ENCODE data around the gene DTX1. TPM values are rescaled to one million over a fixed set of nuclear protein-coding genes. Genes with fewer than 3 reads are reported as not detected.

DTX1 gene
- total RNA-seq, 1 donor from 2014 or later = 4.3 TPM

GRCh38 chr12:113048716-113049127 lies 7.8 kb upstream of the DTX1 start:
- H3K4me3 Mint-ChIP-seq (ENCODE audit: unreplicated experiment) = no peak overlapping the region
- H3K4me1 Mint-ChIP-seq (ENCODE audit: low read depth, unreplicated experiment) = no peaks in the 10 kb centered on the region
- H3K36me3 Mint-ChIP-seq (ENCODE audit: unreplicated experiment) = peaks cover 4% of the 10 kb centered on the region
- H3K27me3 Mint-ChIP-seq (ENCODE audit: unreplicated experiment) = peaks cover 6% of the 10 kb centered on the region
- no peak overlapping the region for H3K27ac Mint-ChIP-seq (ENCODE audit: unreplicated experiment)
- DNase-seq = peak; percentile 59
- peak; percentile 87 for TF ChIP-seq CTCF (IDR thresholded peaks at IDR 0.05; ENCODE audit: partially characterized antibody, unreplicated experiment)
- H3K9me3 Mint-ChIP-seq (ENCODE audit: unreplicated experiment) = no peaks in the 10 kb centered on the region

GRCh38 chr12:113049976-113050742 lies 6.4 kb upstream of the DTX1 start:
- peaks cover 7% of the 10 kb centered on the region for H3K27me3 Mint-ChIP-seq (ENCODE audit: unreplicated experiment)
- H3K4me3 Mint-ChIP-seq (ENCODE audit: unreplicated experiment) = no peak overlapping the region
- no peaks in the 10 kb centered on the region for H3K36me3 Mint-ChIP-seq (ENCODE audit: unreplicated experiment)
- DNase-seq = no peak
- no peaks in the 10 kb centered on the region for H3K9me3 Mint-ChIP-seq (ENCODE audit: unreplicated experiment)
- H3K4me1 Mint-ChIP-seq (ENCODE audit: low read depth, unreplicated experiment) = no peaks in the 10 kb centered on the region
- no peak overlapping the region for H3K27ac Mint-ChIP-seq (ENCODE audit: unreplicated experiment)
- TF ChIP-seq CTCF (IDR thresholded peaks at IDR 0.05; ENCODE audit: partially characterized antibody, unreplicated experiment) = peak; percentile 5

GRCh38 chr12:113050795-113051194 lies 5.7 kb upstream of the DTX1 start:
- H3K27ac Mint-ChIP-seq (ENCODE audit: unreplicated experiment) = no peak overlapping the region
- no peak for DNase-seq
- H3K9me3 Mint-ChIP-seq (ENCODE audit: unreplicated experiment) = no peaks in the 10 kb centered on the region
- no peak overlapping the region for H3K4me3 Mint-ChIP-seq (ENCODE audit: unreplicated experiment)
- no peaks in the 10 kb centered on the region for H3K4me1 Mint-ChIP-seq (ENCODE audit: low read depth, unreplicated experiment)
- no peak for TF ChIP-seq CTCF (IDR thresholded peaks at IDR 0.05; ENCODE audit: partially characterized antibody, unreplicated experiment)
- H3K27me3 Mint-ChIP-seq (ENCODE audit: unreplicated experiment) = peaks cover 9% of the 10 kb centered on the region
- no peaks in the 10 kb centered on the region for H3K36me3 Mint-ChIP-seq (ENCODE audit: unreplicated experiment)

GRCh38 chr12:113051759-113052158 lies 4.8 kb upstream of the DTX1 start:
- TF ChIP-seq CTCF (IDR thresholded peaks at IDR 0.05; ENCODE audit: partially characterized antibody, unreplicated experiment) = no peak
- H3K4me3 Mint-ChIP-seq (ENCODE audit: unreplicated experiment) = no peak overlapping the region
- peaks cover 9% of the 10 kb centered on the region for H3K27me3 Mint-ChIP-seq (ENCODE audit: unreplicated experiment)
- DNase-seq = no peak
- H3K4me1 Mint-ChIP-seq (ENCODE audit: low read depth, unreplicated experiment) = no peaks in the 10 kb centered on the region
- H3K9me3 Mint-ChIP-seq (ENCODE audit: unreplicated experiment) = no peaks in the 10 kb centered on the region
- no peaks in the 10 kb centered on the region for H3K36me3 Mint-ChIP-seq (ENCODE audit: unreplicated experiment)
- H3K27ac Mint-ChIP-seq (ENCODE audit: unreplicated experiment) = no peak overlapping the region

- Mint-ChIP-seq H3K27ac (ENCODE audit: unreplicated experiment) (no peak overlapping the region), H3K36me3 (ENCODE audit: unreplicated experiment) (no peaks in the 10 kb centered on the region), H3K4me3 (ENCODE audit: unreplicated experiment) (no peak overlapping the region), H3K27me3 (ENCODE audit: unreplicated experiment) (peaks cover 9% of the 10 kb centered on the region), H3K9me3 (ENCODE audit: unreplicated experiment) (no peaks in the 10 kb centered on the region), H3K4me1 (ENCODE audit: low read depth, unreplicated experiment) (no peaks in the 10 kb centered on the region)
- no peak for DNase-seq
- TF ChIP-seq CTCF (IDR thresholded peaks at IDR 0.05; ENCODE audit: partially characterized antibody, unreplicated experiment) = no peak
These were observed 4.2 kb upstream of the DTX1 start for GRCh38 chr12:113052326-113052725.
